ENCODE results near the gene PNCK.
"Not testable (repeated sequence)": the region's sequence is repeated elsewhere in the genome, so short reads cannot be mapped to it uniquely, and the experiment has no call there.

Gene PNCK

DNA sequence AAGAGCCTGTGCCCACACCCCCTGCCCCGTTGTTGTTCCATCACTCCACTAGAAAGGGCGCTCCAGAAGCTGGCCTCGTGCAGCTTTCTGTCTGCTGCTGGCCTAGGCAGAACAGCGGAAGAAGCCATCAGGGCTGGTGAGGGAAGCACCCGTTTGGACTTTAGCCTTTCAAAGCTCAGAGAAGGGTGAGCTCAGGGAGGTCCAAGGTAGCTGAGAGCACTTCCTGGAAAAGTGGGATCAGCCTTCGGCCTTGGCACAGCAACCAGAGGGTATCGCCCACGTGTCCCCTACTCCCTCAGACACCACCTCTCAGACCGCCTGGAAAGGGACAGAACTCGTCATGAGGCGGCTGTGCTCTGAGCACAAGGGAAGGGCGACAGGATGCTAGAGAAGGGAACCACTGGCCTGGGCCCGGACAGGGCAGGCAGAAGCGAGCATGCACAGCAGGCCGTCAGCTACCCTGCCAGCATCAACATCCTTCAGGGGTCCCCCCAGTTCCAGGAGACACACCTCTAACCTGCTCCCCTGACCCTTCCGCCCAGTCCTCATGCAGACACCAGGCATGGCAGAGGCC lies 25.7 kb upstream of the PNCK start:
- not testable (repeated sequence) for DNase-seq (ENCODE audit: low spot score)

DNA sequence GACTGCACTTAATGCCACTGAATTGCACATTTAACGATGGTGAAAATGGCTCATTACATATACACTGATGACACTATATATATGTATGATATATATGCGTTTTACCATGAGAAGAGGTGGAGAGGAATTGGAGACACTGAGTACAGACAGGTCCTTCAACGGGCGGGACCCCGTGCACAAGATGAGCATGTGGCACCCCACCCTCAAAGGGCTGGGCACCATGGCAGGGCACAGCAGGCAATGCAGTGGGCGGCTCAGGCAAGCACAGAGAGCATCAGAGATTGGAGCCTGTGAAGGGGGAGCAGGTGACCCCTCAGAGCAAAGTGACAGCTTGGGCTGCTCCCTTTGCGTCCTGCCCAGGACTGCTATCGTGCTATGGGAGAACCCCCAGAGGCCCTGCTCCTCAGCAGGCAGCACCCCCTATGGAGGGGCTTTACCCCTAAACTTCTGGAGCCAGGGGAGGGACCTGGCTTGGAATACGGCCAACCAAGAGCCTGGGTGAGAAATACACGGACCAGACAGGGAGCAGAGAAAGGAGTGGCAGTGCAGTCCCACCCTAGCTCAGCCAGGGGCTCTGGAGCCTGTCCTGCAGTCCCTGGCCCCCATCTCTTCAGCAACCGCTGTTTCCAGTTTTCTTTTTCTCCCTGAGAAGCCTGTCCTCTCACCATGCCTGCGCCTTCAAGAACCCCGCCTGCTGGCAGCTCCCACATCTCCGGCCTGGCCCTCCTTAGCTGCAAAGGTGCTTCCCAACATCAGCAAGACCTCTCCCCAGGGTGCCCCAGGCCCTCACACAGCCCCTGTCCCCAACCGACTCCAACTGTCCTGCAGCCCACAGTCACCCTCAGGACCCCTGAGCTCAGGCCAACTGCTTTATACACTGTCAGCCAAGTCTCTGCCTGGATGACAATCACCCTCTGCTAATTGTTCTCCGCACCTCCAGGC lies 24.6 kb upstream of the PNCK start:
- DNase-seq (ENCODE audit: low spot score), result no peak

DNA sequence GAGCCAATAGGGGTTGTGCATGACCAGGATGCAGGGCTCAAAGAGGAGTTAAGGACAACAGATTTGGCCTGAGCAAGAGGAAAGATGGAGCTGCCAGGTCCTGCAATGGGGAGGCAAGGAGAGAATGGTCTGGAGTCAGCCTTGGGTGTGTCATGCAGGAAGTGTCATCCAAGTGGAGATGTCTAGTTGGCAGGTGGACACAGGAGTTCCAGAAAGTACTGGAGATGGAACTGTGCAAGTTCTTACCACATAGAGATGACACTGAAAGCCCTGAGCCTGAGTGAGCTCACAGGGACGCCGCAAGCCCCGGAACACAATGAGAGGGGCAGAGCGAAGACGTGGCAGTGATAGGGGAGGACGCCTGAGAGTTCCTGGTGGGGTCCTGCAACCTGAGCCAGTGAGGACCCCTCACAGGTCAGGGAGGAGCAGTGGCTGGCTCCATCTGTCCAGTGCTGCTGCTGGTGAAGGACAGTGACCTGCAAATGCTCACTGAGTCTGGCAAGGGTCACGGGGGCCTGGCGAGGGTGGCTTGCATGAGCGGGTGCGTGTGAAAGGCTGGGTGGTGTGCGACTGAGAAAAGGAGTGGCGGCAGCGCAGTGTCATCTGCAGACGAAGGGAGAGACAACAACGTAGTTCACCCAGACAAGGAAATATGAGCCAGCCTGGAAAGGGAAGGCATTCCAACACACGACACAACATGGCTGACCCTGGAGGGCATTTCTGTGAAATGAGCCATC lies 23.5 kb upstream of the PNCK start:
- not testable (repeated sequence) for DNase-seq (ENCODE audit: low spot score)

GRCh38 chrX:153696538-153696937 lies 22.9 kb upstream of the PNCK start:
- DNase-seq (ENCODE audit: low spot score), result not testable (repeated sequence)

- no peak for DNase-seq (ENCODE audit: low spot score)
Observed at GRCh38 chrX:153696100-153696499, 22.5 kb upstream of the PNCK start.

DNA sequence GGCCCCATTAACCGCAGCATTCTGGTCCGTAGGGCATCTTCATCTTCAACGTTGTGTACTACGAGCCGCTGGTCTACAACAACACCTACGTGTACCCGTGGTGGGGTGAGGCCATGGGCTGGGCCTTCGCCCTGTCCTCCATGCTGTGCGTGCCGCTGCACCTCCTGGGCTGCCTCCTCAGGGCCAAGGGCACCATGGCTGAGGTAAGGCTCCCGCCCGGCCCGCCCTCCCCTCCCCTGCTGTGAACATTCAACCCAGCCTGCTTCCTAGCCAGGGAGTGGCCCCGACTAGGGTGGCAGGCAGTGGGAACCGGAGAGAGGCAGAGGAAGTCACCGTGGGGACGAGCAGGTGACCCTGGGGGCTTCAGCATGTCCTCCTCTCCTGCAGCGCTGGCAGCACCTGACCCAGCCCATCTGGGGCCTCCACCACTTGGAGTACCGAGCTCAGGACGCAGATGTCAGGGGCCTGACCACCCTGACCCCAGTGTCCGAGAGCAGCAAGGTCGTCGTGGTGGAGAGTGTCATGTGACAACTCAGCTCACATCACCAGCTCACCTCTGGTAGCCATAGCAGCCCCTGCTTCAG lies 21.2 kb upstream of the PNCK start:
- DNase-seq (ENCODE audit: low spot score), result no peak

DNA sequence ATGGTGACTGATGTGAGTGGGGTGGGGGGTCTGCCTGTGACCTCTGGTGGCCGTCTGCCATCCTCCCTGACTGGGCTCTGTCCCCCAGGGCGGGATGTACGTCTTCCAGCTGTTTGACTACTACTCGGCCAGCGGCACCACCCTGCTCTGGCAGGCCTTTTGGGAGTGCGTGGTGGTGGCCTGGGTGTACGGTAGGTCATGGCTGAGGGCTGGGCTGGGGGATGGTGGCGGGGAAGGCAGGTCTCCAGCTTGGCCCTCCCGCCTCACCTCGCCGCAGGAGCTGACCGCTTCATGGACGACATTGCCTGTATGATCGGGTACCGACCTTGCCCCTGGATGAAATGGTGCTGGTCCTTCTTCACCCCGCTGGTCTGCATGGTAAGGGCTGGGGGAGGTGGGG lies 20.6 kb upstream of the PNCK start:
- not testable (repeated sequence) for DNase-seq (ENCODE audit: low spot score)

- no peak for DNase-seq (ENCODE audit: low spot score)
Observed at GRCh38 chrX:153693216-153694086, 19.8 kb upstream of the PNCK start.

- DNase-seq (ENCODE audit: low spot score), result no peak
Observed at GRCh38 chrX:153692611-153693156, 19.1 kb upstream of the PNCK start.

DNA sequence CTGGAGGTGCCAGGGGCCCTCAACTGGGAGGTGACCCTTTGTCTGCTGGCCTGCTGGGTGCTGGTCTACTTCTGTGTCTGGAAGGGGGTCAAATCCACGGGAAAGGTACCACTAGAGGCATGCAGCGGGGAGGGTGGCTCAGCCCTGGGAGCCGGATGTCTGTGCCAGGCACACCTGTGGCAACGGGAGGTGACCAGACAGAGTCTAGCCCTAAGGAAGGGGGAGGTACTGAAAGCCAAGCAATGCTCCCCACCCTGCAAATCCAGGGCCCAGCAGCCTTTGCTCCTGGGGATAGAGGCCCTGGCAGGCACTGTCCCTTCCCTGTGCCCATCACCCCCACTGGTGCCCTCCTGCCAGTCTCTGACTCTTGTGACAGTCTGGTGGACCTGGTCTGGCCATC lies 18.4 kb upstream of the PNCK start:
- no peak for DNase-seq (ENCODE audit: low spot score)

GRCh38 chrX:153691032-153691827 lies 17.6 kb upstream of the PNCK start:
- DNase-seq (ENCODE audit: low spot score), result not testable (repeated sequence)

DNA sequence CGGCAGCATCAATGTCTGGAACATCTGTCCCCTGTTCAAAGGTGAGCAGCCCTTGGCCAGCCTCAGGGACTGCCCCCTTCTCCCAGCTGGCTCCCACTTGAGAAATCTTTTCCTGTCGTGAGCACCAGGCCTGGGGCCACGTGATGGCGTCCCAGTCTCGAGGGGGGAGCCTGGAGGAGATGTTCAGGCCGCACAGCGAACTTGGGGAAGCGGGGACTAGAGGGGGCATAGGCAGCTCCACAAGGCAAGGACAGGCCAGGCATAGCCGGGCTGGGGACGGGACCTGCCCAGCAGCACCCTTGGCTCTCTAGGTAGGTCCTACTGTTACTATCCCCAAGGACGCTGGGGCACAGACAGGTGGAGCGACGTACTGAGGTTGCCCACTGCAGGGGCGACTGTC lies 16.9 kb upstream of the PNCK start:
- no peak for DNase-seq (ENCODE audit: low spot score)

- DNase-seq (ENCODE audit: low spot score), result no peak
Observed at GRCh38 chrX:153689654-153690465, 16.2 kb upstream of the PNCK start.

GRCh38 chrX:153688911-153689590 lies 15.4 kb upstream of the PNCK start:
- peak; percentile 70 for DNase-seq (ENCODE audit: low spot score)

- DNase-seq (ENCODE audit: low spot score), result no peak
Observed at GRCh38 chrX:153688506-153688905, 14.9 kb upstream of the PNCK start.

- DNase-seq (ENCODE audit: low spot score), result no peak
Observed at GRCh38 chrX:153688071-153688470, 14.5 kb upstream of the PNCK start.

DNA sequence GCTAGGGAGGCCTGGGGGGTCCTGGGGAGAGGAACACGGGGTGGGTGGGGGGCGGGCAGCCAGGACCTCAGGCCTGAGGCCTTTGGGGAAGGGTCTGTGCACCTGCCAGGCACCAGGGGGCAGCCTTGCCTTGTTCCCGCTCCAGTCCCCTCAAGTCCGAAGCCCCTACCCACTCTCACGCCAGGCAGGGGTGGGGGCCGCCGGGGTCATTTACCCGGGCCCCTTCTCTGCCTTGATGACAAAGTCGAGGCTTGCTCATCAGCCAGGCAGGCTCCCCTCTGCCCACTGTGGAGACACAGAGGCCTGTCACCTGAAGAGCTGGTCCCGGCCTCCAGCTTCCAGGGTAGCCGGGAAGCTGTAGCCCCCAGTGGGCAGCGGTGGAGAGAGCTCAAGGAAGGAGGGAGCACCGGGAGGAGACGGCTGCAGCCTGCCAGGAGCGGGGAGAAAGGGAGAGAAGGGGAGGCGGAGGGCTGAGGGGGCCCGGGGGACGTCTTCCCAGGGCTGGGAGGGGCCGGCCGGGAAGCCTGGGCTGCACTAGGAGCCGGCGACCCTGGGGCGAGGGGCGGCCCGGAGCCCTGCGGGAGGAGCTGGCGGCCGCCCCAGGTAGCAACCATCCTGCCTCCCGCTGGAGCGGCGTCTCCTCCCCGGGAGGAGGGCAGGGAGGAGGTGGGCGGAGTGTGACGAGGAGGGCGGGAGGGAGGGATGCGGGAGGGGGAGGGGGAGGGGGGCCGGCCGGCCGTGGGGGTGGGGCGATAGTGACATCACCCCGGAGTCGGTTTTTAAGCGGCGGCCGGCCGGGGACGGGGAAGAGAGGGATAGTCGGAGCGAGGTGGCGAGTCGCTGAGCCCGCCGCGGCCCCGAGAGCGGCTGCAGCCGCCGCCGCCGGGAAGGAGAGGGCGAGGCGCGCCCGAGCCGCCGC lies 13.8 kb upstream of the PNCK start, which contains the start of gene SLC6A8:
Gene SLC6A8, plus strand, starts transcription at position 806 of the 919 bp plus-strand sequence. CDS start 649 bp downstream, outside the sequence.
- peak; percentile 76 for DNase-seq (ENCODE audit: low spot score)

DNA sequence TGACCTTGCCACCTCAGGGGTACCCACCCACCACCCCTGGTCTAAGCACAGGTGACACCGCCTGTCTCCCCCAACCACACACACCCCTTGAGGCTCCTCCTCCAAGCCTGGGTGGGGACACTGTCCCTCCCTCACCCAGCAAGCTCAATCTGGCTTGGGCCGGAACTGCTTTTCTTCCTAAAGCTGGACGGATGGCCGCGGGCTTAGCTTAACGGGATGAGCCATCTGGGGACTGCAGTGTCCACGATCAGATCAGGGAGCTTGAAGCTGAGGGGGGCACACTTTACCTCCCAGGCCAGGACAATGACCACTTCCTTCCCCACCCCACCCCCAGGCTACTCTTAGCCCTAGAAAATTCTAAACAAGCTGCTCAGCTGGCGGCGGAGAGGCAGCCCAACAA lies 13.1 kb upstream of the PNCK start:
- no peak for DNase-seq (ENCODE audit: low spot score)
